GOT3 (cell line): Measurements from ENCODE around the gene ANGPTL8.

Source experiments
- DNase-seq: peaks from one replicate; lab custom pipeline; 2025; ENCODE audit warnings: mixed read lengths; lab: John Stamatoyannopoulos, UW

ANGPTL8 gene

DNA sequence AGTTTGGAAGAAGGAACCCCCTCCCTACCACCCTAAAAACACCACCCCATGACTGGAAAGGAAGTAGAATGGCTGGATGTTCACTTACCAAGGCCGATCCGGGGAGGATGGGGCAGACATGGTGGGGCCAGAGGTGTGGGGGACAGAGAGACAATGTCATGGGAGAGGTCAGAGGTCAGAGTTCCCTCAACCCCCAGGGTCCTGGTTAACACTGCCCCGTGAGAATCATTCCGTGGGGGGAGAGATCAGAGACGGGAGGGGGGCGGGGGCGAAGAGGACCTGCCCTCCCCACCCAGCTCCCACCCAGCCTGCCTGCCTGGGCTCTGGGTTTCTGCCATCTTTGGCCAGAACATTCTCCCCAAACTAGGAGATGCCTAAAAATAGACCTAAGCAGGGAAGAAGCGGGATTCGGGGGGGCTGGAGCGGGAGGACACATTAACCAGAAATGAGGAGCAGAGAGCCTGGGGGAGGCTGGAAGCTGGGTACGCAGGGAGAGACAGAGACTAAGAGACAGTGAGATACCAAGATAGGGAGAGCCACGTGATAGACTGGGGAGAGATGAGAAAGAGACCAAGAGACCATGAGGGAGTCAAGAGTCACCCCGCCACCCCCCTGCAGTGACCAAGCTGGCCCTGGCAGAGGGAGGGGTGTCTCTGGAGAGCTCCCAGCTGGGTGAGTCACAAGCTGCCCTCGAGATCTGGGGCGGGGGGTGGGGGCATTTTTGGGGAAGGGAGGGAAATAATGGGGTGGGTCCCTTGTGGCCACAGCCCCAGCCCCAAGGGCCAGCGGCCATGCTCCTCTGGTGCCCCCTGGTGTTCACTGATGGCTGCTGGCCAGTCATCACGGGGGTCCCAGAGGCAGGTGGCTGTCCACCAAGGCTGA, 36.0 kb upstream of the ANGPTL8 start:
- no peak for DNase-seq

DNA sequence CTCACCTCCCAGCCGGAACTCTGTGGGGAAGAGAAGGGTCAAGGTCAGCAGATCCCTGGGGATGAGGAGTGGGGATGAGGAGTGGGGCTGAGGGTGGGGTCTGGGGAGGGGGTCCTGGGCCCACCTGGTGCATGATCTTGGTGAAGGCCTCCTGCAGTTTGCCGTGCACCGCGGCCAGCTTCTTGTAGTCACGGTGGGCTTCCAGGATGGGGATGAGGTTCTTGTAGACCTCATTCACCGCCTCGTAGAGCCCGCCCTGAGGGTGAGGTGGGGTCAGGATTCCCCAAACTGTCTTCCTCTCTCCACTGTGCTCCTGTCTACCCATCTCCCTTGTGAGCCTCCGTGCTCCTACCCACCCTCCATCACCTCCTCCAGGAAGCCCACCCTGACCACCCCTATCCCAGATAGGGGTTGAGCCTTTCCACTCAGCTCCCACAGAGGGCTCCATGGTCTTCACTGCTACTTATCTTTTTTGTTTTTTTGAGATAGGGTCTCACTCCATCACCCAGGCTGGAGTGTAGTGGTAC, 35.3 kb upstream of the ANGPTL8 start:
- DNase-seq, result no peak

DNA sequence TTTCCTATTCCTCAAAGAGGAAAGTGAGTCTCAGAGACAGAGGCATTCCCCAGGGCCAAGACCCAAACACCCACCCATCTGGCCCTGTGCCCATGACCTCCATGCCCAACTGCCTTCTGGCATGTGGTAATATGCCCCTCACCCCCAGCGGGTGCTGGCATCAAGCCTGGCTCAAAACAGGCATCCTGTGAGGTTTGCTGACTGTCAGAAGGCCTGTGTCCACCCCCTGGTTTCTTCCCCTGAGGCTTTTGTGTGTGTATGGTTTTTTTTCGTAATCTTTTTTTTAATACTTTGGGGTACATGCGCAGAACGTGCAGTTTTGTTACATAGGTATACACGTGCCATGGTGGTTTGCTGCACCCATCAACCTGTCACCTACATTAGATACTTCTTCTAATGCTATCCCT, 34.5 kb upstream of the ANGPTL8 start:
- DNase-seq, result no peak

DNA sequence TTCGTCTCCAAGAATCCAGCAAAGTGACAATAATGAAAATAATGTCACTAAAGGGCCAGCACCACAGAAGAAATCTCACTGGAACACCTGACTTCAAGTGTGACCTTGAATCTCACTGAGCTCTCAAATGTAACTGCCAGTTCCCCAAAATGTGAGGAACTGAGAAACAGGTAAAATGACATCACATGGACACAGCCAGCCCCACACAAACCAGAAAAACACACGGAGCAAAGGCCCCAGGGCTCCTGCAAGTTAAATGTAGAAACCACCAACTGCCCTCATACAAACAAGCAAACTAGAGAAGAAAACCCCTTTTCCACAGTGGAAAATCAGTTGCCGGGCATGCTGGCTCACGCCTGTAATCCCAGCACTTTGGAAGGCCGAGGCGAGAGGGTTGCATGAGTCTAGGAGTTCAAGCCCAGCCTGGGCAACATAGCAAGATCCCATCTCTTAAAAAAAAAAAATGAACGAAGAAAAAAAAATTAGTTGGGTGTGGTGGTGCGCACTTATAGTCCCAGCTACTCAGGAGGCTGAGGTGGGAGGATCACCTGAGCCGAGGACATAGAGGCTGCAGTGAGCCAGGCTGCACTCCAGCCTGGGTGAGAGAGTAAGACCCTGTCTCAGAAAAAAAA, 33.4 kb upstream of the ANGPTL8 start:
- DNase-seq, result no peak

DNA sequence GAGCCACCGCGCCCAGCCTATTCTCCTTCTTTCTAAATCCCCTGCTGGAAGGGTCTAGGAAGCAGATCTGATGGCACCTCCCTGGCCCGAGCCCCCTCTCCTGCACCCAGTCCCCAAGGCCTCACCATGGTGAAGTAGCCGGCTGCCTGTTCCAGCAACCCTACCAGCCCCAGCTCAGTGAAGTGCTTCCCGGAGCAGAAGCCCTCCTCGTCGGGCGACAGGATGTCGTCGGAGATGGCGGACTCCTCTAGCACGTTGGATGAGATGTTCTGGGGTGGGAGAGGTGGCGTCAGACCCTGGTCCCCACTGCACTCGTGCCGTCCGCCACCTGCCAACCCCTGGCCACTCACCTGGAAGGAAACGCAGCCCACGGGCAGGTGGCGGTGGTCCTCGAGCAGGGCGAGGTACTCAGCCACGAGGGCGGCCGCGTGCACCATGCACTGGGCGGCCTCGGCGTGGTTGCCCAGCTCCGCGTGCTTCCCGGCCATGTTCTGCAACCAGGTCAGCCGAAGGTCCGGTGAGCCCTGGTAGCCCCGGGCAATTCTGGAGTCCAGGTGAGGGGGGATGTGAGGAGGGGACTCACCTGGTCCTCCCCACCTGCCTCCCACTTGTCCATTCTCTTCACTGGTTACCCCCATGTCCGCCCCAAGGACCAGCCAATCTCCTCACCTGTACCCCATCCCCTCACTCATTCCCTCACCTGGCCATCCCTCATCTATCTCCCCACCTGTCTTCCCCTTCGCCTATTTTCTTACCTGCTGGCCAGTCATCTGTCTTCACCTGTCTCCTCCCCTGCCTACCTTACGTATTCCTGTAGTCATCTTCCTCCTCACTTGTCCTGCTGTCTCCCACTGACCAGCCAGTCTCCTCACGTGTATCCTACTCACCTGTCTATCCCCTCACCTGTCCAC, 30.6 kb upstream of the ANGPTL8 start:
- no peak for DNase-seq

DNA sequence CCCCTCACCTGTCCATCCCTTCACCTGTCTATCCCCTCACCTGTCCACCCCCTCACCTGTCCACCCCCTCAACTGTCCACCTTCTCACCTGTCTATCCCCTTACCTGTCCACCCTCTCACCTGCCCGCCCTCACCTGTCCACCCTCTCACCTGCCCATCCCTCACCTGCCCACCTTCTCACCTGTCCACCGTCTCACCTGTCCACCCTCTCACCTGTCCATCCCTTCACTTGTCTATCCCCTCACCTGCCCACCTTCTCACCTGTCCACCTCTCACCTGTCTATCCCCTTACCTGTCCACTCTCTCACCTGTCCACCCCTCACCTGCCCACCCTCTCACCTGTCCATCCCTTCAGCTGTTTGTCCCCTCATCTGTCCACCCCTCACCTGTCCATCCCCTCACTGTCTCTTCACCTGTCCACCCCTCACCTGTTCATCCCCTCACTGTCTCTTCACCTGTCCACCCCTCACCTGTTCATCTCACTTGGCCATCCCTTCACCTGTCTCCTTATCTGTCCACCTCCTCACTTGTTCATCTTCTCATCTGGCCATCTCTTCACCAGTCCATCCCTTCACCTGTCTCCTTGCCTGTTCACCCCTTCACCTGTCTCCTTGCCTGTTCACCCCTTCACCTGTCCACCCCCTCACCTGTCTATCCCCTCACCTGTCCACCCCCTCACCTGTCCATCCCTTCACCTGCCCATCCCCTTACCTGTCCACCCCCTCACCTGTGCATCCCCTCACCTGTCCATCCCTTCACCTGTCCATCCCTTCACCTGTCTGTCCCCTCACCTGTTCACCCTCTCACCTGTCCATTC, 29.4 kb upstream of the ANGPTL8 start:
- no peak for DNase-seq

DNA sequence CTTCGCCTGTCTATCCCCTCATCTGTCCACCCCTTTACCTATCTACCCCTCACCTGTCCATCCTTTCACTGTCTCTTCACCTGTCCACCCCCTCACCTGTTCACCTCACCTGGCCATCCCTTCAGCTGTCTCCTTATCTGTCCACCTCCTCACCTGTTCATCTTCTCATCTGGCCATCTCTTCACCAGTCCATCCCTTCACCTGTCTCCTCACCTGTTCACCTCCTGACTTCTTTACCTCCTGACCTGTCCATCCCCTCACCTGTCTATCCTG, 28.8 kb upstream of the ANGPTL8 start:
- no peak for DNase-seq

DNA sequence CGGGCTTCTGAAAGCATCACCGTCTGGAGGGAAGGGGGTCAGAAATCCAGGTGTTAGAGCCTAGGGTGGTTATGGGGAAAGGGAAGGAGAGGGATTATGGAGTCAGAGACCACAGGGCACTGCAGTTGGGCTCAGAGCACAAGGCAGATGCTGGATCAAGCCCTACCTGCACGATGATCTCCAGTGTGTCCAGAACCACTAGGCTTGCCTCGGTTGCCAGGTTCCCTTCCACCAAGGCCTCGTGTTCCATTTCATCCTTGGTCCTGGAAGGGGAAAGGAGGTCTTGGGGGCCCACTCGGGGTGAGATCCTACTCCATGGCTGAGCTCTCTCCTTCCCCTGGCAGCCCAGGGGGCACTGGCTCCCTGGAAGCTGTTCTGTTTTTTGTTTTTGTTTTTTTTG, 25.0 kb upstream of the ANGPTL8 start:
- DNase-seq, result no peak

DNA sequence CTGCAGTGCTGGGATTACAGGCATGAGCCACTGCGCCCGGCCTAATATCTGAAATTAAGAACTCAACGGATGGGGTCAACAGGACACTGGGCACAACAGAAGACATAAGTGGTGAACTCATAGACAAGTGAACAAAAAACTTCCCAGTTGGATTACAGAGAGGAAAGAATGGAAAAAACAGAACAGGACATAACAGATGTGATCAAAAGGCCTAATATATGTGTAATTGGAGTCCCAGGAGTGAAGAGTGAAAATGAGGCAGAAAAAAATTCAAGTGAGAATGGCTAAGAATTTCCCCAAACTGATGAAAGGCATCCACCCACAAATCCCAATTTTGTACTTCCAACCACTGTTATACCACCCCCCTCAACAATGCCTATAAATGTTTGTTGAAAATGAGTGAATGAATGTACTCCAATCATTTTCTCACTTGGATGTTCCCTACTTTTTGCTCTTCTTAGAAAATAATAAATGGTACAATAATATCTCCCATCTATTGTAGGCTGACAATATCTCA, 18.3 kb upstream of the ANGPTL8 start:
- DNase-seq, result no peak

DNA sequence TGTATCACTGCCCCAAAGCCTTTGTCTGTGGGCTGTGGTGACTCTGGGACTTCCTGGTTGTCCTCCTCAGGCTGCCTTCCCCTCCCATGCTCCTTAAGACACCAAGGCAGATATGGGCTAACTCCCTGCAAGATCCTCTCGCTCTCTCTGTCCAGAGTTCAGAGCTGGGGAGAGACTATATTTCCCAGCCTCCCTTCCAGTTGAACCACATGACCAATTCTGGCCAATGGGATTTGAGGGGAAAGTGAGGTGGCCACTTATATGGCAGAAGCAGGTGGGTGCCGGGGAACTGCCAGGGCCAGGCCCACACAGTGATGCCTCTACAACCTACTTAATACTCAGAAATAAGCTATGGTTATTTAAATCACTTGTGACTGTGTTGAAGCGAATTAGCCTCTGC, 16.2 kb upstream of the ANGPTL8 start:
- DNase-seq, result no peak

DNA sequence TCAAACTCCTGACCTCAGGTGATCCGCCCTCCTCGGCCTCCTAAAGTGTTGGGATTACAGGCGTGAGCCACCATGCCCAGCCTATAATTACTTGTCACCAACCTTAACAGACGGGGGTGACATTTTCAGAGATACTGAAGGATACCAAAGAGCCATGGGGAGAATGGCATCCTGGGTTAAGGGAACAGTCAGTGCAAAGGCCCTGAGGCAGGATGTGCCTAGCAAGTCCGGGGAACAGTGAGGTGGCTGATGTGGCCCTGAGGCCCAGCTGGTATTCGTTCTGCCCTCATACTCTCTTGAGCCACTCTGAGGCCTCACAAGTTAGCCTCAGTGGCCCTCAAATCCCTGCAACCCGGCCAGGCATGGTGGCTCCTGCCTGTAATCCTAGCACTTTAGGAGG, 15.0 kb upstream of the ANGPTL8 start:
- no peak for DNase-seq

DNA sequence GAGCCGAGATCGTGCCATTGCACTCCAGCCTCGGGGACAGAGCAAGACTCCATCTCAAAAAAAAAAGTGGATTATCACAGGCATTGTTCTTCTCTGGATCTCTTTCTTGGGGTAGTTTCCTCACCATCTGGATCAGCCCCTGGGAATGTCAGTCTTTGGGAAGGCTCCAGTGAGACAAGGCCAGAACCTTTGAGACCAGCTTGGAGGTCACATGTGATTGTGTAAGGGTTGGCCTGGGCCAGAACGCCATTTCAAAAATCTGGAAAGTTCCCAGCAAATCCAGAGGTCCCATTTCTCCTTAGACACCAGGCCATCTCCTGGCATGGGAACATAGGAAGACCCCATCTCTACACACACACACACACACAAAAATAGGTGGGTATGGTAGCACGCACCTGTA, 14.2 kb upstream of the ANGPTL8 start:
- DNase-seq, result no peak

DNA sequence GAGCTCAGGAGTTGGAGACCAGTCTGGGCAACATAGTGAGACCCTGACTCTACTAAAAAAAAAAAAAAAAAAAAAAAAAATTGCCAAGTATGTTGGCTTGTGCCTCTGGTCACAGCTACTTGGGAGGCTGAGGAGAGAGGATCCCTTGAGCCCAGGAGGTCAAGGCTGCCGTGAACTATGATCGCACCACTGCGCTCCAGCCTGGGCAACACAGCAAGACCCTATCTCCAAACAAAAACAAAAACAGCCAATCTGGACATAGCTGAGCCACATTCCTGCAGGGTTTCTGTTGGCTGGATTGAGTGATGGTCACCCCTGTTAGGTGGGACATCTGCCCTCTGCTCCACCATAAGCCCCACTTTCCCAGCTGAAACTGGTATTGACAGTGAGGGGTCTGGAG, 13.6 kb upstream of the ANGPTL8 start:
- DNase-seq, result no peak

DNA sequence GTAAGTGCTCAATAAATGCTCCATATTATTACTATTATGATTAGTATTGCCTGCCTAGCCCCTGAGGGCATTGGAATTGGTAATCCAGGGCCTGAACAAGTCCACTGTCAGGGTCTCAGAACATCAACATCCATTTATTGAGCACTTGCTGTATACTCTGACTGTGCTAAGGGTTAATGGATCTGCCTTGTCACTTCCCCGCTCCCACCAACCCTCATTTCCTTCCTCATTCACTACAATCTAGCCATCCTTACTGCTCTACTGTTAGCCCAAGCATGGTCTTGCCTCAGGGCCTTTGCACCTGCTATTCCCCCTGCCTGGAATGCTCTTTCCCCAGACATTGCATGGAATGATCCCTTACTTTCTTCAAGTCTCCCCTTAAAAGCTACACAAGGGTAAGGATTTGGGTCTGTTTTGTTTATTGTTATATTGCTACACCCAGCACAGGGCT, 12.7 kb upstream of the ANGPTL8 start:
- no peak for DNase-seq

DNA sequence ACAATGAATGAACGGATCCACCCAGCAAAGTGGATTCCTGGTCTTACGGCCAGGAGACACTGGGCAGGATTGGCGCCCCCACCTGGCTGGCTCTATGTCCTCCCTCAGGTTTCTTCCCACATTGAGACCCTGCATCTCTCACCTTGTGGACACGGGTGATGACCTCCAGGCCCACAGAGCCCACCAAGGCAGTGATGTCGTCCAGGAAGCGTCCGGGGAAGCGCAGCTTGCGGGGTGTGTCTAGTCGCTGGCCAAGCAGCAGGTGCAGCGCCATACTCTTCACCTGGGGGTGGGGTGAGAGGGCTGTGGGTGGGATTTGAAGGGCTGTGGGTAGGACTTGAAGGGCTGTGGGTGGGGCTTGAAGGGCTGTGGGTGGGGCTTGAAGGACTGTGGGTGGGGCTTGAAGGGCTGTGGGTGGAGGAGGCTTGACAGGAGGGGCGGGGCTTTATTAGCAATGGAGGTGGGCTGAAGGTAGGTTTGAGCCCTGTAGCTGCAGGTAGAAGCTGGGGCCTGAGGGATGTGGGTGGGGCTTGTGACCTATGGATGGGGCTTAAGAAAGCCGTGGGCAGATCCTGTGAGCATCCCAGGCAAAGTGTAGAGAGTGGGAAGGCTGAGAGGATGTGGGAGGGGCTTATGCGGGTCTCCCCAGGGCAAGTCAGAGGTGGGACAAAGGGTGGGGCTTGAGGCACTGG, 12.1 kb upstream of the ANGPTL8 start:
- DNase-seq, result no peak

DNA sequence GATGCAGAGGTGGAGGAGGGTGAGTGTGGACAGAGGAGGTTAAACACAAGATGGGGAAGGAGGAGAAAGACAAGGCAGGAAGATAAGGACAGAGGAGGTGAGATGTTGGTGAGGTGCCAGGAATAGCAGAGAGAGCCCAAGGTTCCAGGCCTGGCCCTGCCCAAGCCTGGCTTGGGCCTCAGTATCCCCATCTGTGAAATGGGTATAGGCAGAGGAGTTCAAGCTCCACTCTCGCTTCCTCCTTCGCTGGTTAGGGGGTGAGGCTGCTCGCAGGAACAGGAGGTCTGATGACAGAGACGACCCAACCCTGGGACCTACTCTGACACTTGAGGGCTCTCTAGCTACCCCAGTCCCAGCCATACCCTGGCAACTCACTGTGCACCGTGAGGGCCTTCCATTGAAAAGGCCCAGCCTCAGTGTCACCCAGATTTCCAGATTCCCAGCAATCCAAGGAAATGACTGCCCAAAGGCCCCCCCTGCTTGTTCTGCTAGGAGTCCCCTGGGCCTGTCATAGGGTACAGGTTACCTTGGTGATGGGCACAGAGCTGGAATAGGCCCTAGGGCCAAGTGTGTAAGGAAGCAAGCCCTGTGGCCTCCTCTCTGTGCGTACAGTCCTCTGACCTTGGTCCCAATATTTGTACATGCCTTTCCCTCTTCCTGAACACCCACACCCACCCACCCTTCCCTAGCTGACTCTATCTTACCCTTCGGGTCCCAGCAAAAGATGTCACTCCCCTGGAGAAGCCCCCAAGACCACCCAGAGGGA, 8.6 kb upstream of the ANGPTL8 start:
- DNase-seq, result no peak

DNA sequence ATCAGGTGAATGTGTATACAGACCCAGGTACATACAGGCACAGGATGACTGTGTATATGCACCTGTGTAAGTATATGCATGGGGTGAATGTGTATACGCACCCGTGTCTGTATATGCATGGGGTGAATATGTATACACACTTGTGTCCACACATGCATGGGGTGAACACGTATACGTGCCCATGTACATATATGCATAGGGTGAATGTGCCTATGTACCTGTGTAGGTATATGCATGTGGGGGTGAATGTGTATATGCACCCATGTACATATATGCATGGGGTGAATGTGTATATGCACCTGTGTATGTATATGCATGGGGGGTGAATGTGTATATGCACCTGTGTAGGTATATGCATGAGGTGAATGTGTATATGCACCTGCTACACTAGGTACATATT, 6.9 kb upstream of the ANGPTL8 start:
- no peak for DNase-seq

DNA sequence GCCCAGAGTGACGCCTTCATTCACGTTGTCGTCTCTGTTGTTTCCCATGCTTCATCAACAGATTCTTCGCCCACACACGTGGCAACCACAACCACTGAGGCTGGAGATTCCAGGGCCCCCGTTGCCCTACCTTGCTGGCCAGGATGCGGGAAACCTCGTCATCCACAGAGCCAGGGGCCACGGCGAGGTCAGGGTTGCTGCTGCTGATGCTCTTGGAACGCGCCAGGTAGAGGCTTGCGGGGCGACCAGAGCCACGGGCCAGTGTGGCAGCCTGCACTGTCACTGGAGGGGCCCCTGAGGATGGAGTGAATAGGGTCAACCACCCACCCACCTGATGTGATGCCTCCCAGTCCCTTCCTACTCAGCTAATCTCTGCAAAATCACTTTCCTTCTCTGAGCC, 6.3 kb upstream of the ANGPTL8 start:
- no peak for DNase-seq

DNA sequence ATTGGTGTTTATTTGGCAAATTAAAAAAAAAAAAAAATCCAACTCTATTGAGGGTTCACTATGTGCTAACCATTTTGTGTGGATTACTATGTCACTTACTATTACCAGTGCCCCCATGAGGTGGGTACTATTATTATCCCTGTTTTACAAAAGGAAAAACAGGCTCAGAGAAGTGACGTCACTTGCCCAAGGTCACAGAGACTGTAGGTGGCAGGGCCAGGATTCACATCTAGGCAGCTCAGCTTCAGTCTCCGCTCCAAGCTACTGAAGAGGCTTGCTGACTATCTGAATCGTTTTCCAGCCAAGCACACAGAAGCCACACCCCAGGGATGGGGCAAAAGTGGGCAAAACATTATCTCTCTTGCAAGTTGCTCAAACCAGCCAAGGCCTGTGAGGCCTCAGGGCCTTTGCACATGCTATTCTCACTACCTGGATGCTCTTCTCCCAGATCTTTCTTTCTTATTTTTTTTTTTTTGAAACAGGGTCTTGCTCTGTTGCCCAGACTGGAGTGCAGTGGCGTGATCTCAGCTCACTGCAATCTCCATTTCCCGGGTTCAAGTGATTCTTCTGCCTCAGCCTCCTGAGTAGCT, 4.8 kb upstream of the ANGPTL8 start:
- DNase-seq, result no peak
